Activated T-helper 1 cell treated with Interleukin-2 at 50 U/mL for 16 hours (primary cell): Measurements from ENCODE around the gene ACSBG1.

Source experiments
- DNase-seq: peaks from one replicate; pipeline ENCODE4 v3.0.0-alpha.2; 2020; ENCODE audit warnings: low read depth

Gene ACSBG1

DNA sequence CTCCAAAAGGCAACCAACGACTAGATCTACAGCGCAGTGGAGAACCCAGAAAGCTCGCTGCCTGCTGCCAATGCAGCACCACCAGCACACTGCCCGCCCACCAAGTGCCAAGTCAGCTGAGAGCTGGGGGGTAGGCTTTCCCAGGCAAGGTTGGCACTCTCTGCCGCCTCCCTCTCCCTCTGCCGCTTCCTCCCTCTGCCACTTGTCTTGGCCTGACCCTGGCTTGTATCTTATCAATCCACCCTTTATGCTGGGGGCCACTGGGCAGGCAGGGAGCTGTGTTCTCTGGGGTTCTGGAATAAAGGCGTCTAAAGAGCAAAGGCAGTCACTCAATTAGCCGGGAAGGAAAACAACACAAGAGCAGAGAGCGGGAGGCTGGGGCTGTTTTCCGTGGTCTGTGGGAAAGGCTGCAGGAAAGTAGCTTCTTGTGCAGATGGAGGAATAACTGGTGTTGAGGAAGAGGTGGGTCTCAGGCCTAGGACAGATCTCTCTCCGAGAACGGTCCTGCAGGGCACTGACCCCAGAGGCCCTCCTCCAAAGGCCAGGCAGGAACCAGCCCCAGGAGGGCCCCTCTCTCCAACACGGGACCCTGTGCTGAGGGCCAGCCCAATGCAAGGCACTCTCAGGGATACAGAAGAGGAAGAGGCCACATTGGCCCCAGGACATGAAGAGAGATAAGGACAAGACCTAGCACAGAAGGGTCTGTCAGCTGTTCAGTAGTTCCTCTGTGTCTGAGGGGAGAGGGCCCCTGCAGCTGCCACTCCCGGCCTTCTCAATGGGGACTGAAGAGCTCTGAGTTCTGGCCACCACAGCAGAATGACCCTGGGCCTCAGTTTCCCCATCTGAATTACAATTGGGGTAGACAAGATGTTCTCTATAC lies 30.8 kb downstream of the ACSBG1 start:
- no peak for DNase-seq

GRCh38 chr15:78201281-78202190 lies 32.8 kb downstream of the ACSBG1 start:
- no peak for DNase-seq

DNA sequence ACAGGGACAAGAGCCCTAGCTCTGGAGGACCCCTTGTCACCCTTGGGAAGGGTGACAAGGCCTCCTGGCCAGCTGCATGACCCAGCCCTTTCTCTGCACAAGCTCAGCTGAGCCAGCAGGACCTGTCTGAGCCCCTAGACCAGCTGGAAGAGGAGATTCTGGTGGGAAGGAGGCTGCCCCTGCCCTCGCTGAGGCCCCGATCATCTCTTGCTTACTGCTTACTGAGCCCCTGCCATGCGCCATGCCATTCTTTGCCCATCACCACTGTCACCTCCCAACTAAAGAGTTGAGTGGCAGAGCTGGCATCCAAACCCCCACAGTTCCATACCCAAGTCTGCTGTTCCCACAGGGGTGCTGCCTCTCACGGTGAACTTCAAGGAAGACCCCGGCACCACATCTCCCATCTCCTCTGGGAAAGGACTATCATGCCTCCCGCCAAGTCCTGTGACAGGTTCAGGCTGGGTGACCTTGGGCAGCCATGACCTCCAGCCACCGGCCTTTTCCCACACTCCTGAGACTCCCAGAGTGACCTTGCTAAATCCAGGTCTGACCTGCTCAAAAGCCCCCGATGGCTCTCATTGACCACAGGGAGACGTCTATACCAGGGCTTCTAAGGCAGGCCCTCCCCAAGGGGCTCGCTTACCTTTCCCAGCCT lies 34.0 kb downstream of the ACSBG1 start:
- DNase-seq = no peak

DNA sequence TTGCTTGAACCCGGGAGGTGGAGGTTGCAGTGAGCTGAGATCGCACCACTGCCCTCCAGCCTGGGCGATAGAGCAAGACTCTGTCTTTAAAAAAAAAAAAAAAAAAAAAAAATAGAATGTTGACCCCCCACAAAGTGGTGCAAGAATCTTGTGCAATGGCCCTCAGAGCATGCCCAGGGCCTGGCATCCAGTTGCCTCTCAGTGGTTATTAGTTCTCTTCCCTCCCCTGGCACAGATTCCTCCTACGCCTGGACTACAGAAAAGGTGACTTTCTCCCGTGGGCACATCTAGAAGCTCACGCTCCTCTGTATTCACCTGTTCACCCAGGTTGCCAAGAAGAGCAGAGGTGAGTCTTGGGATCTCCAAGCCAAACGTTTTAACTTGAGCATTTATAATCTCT lies 36.7 kb downstream of the ACSBG1 start:
- no peak for DNase-seq

DNA sequence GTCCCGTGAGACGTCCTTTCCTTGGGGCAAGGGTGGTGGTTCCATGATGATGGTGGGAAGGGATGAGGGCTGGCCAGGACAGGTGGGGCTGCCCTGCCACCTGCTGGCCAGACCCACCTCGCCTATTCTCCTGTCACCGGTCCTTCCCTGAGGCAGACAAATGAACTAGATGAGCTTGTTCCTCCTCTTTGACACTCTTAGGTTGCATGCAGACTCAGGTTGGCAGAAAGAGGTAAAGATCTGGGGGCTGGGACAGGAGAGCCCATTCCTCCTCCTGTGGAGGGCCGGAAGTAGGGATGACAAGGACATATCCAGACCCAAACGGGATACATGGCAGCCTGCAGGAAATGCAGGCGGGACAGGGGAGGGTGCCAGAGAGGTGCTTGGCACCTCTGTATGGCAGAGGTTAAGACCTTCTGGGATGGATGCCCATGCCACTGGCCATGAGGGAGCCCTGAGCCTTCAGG lies 38.6 kb downstream of the ACSBG1 start:
- DNase-seq = peak; percentile 18

DNA sequence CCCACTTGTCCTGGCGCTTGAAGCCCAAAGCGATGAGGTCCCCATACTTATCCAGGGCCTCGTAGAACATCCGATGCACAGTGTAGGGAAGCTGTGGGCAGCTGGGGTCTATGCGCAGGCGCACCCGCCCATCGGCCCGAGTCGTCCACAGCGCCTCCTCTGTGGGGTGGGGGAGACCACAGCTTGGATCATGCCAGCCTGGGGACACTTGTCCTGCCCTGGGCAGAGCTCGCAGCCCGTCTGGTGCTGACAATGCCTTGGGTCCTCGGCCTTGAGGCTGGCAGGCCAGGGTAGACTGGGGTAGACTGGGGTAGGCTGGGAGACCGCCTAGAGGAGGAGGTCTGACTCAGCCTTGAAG lies 39.8 kb downstream of the ACSBG1 start:
- no peak for DNase-seq

DNA sequence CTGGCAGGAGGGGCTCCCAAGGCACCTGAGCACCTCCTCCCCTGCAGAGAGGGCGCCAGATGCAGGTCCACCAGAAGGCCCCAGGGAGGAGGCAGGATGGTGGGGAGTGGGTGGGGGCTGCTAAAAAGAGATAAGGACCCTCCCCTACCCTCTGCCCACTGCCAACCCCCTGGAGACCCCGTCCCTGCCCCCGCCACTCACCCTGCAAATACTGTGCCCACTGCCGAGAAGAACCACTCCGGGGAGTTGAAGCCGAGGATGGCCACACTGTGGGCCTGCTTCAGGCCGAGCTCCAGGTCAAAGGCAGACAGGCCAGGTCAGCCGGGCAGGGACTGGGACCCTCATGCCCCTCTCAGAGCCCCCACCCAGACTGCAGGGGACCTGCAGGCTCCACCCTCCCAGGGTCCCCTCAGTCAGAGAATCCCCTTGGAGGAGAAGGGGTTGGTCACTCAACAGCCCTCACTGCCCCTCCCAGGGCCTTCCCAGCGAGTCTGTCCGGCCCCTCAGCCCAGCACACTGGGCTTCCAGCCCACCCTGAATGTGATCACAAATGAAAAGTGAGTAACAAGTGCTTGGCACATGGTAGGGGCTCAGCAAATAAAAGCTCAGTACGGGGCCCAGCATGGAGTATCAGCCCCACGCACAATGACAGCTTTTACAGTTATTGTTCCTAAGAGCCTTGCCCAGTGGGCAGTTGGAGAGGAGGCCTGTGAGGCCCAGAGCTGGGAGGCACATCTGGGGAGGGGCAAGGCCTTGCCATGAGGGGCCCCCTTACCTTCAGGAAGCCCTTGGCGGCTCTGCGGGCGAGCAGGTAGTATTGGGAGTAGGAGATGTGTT lies 40.4 kb downstream of the ACSBG1 start:
- no peak for DNase-seq

DNA sequence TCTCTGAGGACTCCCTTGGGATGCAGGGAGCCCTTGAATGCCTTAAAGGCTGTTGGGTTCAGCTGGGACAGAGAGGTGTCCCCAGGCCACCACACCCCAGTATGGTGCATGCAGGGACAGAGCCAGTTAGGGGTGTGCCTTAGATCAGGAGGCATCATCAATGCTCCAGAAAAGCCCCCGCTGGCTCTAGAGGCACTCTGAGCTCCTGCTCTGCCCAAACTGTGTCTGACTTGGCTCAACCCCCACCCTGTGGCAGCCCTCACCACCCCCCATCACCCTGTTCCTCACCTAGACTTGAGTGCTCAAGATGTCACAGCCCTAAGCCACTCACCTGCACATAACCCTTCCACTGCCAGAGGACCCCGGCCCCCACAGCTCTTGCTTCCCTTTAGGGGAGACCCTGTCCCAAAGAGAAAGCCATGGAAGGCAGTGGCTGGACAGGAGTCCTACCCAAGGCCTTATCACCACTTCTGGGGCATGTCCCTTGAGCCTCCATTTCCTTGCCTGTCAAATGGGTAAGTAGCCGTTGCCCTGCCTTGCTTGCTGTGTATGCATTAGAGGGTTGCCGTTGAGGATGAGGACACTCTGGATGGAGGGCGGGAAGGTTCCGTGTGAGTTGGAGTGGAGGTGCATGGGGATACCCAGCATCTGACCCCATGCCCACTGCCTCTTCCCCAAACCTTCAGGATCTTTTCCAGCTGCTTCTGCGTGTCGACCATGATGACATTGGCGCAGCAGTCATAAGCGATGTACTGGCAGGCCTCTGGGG lies 41.4 kb downstream of the ACSBG1 start:
- DNase-seq = no peak

DNA sequence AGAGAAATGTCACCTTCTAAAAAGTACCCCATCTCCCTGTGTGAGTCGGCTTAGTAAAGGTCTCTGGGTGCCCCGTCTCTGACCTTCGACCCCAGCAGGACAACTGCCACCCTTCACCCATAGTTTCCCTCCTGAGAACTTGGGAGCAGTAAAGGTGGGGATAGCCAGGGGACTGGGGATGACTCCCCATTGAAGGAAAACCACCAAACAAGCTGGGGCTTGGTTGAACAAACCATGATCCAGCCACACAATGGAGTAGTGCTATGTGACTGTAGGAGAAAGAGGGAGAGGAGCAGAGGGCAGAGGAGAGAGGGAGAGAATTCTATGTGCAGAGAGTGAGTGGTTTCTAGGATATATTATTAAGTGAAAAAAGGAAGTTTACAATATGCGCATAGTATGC lies 51.5 kb downstream of the ACSBG1 start:
- no peak for DNase-seq

DNA sequence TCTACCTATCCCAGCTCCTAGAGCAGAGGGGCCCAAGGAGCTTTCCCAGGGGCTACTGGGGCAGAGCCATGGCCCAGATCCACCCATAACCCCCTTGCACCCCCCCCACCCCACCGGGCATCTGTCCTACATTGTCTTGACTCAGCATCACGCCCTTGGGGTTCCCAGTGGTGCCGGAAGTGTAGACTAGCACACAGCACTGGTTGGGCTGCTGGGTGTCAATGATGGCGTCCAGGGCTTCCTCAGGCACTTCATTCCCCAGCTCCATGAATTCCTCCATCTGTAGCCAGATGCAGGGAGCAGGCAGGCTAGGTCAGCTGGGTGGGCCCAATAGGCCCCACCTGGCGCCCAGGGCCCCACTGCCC lies 52.0 kb downstream of the ACSBG1 start:
- DNase-seq = no peak

- DNase-seq = no peak
Measured at GRCh38 chr15:78179906-78180305, 54.5 kb downstream of the ACSBG1 start.

DNA sequence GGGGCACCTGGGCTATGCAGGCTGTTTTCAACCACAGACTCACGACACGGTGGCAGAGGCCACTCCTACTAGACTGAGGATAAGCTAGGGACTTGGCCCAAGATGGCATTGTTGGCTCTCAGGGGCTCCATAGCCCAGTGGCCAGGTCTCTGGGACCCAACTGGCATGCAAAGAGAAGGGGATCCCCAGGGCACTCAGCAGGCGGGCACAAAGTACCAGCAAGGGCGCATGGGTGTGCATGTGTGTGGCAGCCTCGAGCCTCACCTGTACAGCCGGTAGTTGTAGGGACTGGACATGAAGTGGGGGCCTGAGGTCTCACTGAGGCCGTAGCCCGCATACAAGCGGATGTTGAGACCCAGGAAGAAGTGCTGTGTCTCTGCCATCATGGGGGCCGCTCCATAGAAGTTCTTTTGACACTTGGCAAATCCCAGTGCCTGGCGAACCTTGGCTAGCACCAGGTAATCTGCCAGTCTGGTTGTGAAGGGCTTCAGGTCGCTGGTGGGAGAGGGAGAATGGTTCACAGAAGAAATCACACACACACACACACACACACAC lies 55.0 kb downstream of the ACSBG1 start:
- DNase-seq = no peak

DNA sequence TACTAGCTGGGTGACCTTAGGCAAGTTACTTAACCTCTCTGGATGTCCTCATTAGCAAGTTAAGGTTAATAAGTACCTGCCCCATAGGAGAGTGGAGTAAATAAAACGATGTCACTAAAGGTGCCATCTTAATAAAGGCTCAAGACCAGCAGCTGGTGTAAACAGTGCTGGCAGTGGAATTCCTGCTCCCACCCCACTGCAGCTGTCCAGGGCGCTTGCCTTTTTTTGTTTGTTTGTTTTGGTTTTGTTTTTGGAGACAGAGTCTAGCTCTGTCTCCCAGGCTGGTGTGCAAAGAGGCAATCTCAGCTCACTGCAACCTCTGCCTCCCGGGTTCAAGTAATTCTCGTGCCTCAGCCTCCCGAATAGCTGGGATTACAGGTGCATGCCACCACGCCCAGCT lies 56.3 kb downstream of the ACSBG1 start:
- no peak for DNase-seq

GRCh38 chr15:78177447-78177873 lies 56.9 kb downstream of the ACSBG1 start:
- no peak for DNase-seq

GRCh38 chr15:78175330-78175729 lies 59.0 kb downstream of the ACSBG1 start:
- DNase-seq = no peak

DNA sequence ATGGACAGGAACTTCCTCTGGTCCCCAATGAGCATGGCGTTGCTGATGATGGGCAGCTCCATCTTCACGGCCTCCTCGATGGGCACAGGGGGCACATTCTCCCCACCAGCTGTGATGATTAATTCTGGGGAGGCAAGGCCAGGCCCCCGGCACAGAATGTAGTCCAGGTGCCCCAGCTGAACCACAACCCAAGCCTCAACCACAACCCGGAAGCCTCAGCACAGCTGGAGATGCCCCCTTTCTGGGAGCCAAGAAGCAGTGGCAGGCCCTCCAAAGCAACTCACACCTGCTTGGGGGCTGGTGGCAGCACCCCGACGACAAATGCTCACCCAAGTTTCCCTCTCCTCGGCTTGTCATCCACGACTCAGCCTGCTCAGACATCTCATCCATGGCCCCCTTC lies 60.0 kb downstream of the ACSBG1 start:
- DNase-seq = no peak

- DNase-seq = no peak
Measured at GRCh38 chr15:78171864-78172472, 62.4 kb downstream of the ACSBG1 start.

GRCh38 chr15:78170848-78171773 lies 63.3 kb downstream of the ACSBG1 start:
- no peak for DNase-seq

DNA sequence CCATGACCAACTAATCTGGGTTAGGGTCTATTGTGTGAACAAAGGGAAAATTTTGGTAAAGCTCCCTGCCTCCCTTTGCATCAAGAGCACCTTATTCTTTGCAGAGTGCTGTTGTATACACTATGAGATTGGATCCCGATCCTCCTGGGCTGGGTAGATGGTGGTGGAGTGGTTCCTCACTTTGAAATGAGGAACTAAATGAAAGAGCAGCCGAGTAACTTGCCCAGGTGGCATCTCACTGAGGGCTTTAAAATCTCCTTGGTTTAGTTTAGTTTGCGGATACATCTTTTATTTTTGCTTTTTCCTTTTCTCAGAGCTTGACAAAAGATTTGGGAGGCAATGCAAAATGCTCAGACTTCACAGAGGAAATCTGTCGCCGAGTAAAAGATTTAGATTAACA lies 65.8 kb downstream of the ACSBG1 start:
- no peak for DNase-seq
